ENCODE results near the gene PTCRA.

DNA sequence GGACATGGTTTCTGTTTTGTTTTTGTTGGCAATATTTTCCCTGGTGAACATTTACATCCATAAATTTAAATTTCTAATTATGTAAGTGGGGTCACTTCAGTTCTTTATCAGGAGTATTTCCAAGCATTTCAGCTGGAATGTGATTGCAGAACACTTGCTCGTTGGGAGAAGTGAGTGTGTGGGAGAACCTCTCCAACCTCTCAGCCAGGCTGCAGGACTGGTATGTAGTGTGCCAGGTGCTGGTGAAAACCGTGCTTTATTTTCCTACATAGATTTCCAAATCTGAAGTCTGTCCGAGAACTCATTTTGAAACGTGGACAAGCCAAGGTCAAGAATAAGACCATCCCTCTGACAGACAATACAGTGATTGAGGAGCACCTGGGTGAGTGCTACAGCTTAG, 30.2 kb upstream of the PTCRA start:
- TF ChIP-seq, protein P1, sequence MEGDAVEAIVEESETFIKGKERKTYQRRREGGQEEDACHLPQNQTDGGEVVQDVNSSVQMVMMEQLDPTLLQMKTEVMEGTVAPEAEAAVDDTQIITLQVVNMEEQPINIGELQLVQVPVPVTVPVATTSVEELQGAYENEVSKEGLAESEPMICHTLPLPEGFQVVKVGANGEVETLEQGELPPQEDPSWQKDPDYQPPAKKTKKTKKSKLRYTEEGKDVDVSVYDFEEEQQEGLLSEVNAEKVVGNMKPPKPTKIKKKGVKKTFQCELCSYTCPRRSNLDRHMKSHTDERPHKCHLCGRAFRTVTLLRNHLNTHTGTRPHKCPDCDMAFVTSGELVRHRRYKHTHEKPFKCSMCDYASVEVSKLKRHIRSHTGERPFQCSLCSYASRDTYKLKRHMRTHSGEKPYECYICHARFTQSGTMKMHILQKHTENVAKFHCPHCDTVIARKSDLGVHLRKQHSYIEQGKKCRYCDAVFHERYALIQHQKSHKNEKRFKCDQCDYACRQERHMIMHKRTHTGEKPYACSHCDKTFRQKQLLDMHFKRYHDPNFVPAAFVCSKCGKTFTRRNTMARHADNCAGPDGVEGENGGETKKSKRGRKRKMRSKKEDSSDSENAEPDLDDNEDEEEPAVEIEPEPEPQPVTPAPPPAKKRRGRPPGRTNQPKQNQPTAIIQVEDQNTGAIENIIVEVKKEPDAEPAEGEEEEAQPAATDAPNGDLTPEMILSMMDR (IDR thresholded peaks at IDR 0.05 in 2 of 3, conservative IDR thresholded peaks at IDR 0.05 in 1 of 3; ENCODE audit: borderline replicate concordance in 1 of 3, insufficient read depth in 1 of 3, low read depth in 2 of 3, low read length in 2 of 3) = no peak
- TF ChIP-seq, protein P2, sequence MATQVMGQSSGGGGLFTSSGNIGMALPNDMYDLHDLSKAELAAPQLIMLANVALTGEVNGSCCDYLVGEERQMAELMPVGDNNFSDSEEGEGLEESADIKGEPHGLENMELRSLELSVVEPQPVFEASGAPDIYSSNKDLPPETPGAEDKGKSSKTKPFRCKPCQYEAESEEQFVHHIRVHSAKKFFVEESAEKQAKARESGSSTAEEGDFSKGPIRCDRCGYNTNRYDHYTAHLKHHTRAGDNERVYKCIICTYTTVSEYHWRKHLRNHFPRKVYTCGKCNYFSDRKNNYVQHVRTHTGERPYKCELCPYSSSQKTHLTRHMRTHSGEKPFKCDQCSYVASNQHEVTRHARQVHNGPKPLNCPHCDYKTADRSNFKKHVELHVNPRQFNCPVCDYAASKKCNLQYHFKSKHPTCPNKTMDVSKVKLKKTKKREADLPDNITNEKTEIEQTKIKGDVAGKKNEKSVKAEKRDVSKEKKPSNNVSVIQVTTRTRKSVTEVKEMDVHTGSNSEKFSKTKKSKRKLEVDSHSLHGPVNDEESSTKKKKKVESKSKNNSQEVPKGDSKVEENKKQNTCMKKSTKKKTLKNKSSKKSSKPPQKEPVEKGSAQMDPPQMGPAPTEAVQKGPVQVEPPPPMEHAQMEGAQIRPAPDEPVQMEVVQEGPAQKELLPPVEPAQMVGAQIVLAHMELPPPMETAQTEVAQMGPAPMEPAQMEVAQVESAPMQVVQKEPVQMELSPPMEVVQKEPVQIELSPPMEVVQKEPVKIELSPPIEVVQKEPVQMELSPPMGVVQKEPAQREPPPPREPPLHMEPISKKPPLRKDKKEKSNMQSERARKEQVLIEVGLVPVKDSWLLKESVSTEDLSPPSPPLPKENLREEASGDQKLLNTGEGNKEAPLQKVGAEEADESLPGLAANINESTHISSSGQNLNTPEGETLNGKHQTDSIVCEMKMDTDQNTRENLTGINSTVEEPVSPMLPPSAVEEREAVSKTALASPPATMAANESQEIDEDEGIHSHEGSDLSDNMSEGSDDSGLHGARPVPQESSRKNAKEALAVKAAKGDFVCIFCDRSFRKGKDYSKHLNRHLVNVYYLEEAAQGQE (IDR thresholded peaks at IDR 0.05; ENCODE audit: low read depth) = no peak
- TF ChIP-seq EZH2 (IDR thresholded peaks at IDR 0.05) (no peak), POLR2A (IDR thresholded peaks at IDR 0.05; ENCODE audit: borderline replicate concordance, extremely low read depth, insufficient read depth, insufficient read length) (no peak), ZFX (IDR thresholded peaks at IDR 0.05) (no peak), CEBPB (IDR thresholded peaks at IDR 0.05; ENCODE audit: low read depth) (no peak), TCF7L2 (IDR thresholded peaks at IDR 0.05; ENCODE audit: borderline replicate concordance, extremely low read depth, insufficient read depth, insufficient read length) (no peak), CBX3 (IDR thresholded peaks at IDR 0.05; ENCODE audit: low read depth) (no peak), POLR2AphosphoS5 (IDR thresholded peaks at IDR 0.05; ENCODE audit: low read depth, low read length) (no peak), SP1 (IDR thresholded peaks at IDR 0.05; ENCODE audit: low read depth) (no peak), EZH2phosphoT487 (IDR thresholded peaks at IDR 0.05; ENCODE audit: borderline replicate concordance) (no peak), RAD21 (IDR thresholded peaks at IDR 0.05; ENCODE audit: low read depth) (no peak)
- TF ChIP-seq, protein P3, sequence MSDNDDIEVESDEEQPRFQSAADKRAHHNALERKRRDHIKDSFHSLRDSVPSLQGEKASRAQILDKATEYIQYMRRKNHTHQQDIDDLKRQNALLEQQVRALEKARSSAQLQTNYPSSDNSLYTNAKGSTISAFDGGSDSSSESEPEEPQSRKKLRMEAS (IDR thresholded peaks at IDR 0.05) = no peak
